Measurements from ENCODE around the gene KPRP.

KPRP gene

GRCh38 chr1:152757747-152758146 lies at the start of gene KPRP:
KPRP (plus strand) TSS chr1:152758025; CDS start chr1:152759589, 1,564 bp downstream.
- no peak for DNase-seq (ENCODE audit: extremely low read depth in 1 of 2, low read depth in 1 of 2)

DNA sequence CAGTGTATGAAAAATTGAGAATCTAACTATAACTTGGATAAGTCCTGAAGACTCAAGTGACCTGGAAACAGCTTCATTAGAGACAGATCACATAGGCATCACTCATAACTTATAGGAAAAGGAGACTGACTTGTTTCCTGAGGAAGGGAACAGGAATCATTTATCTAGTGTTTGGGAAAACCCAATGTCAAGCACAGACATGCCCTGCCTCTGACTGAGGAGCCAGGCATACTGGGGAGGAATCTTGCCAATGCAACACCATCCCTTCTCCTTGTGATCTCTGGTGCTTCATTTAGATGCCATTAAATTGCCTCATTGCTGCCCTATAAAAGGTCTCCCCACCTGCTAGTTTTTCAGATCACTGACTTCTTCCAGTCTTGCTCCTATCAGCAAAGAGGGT lies 39.6 kb upstream of the KPRP start:
- DNase-seq (ENCODE audit: extremely low read depth in 1 of 2, low read depth in 1 of 2): no peak

- no peak for DNase-seq (ENCODE audit: extremely low read depth in 1 of 2, low read depth in 1 of 2)
Observed at GRCh38 chr1:152725261-152725660, 32.6 kb upstream of the KPRP start.

DNA sequence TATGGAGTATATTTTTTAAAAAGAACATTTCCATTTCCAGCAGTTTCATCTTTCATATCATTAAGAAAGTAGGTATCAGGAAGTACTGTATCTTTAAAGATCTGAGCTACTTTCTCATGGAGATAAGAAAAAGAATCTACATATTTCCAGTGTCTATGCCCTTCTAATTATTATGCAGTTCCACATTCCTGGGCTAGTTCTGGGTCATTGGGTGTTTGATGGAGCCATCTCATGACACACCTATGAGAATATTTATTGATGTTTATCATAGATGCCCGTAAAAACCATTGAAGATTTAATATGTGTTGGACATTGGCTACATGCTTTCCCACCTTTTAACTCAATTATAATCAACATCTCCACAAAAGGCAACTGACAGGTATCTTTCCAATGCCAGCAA lies 28.8 kb upstream of the KPRP start:
- no peak for DNase-seq (ENCODE audit: extremely low read depth in 1 of 2, low read depth in 1 of 2)

- DNase-seq (ENCODE audit: extremely low read depth in 1 of 2, low read depth in 1 of 2): no peak
Observed at GRCh38 chr1:152735648-152736047, 22.2 kb upstream of the KPRP start.

- DNase-seq (ENCODE audit: extremely low read depth in 1 of 2, low read depth in 1 of 2): no peak
Observed at GRCh38 chr1:152737997-152738396, 19.8 kb upstream of the KPRP start.

GRCh38 chr1:152739841-152740240 lies 18.0 kb upstream of the KPRP start:
- DNase-seq (ENCODE audit: extremely low read depth in 1 of 2, low read depth in 1 of 2): no peak

GRCh38 chr1:152741656-152742055 lies 16.2 kb upstream of the KPRP start:
- DNase-seq (ENCODE audit: extremely low read depth in 1 of 2, low read depth in 1 of 2): no peak

GRCh38 chr1:152743371-152744145 lies 14.3 kb upstream of the KPRP start:
- DNase-seq (ENCODE audit: extremely low read depth in 1 of 2, low read depth in 1 of 2): no peak

DNA sequence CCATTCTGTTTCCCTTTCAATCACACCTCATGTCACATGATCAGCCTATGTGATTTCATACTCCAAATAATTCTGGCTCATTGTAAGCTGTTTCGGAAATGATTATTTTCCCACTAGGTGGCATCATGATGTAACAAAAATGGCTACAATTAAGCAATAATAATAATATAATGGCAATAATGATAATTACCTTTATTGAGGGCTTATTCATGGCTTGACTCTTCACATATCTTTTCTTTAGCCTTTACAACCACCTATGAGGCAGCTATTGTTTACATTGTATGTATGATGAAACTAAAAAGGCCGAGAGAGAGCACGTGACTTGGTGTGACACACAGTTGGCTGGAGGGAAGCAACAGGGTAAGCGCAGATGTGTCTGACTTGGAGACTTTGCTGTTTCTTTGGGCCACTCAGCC lies 12.5 kb upstream of the KPRP start:
- DNase-seq (ENCODE audit: extremely low read depth in 1 of 2, low read depth in 1 of 2): no peak

- no peak for DNase-seq (ENCODE audit: extremely low read depth in 1 of 2, low read depth in 1 of 2)
Observed at GRCh38 chr1:152745765-152746444, 11.9 kb upstream of the KPRP start.

DNA sequence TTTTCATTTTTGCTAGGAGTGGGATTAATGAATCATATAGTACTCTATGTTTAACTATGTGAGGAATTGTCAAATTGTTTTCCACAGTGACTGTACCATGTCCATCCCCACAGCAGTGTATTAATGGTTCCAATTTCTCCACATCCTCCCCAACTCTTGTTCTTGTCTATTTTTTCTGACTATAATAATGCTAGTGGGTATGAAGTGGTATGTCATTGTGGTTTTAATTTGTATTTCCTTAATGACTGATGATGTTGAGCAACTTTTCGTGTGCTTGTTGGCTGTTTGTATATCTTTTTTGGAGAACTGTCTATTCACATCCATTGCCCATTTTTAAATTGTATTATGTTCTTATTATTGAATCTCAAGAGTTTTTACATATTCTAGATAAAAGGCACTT lies 10.0 kb upstream of the KPRP start:
- DNase-seq (ENCODE audit: extremely low read depth in 1 of 2, low read depth in 1 of 2): no peak

- DNase-seq (ENCODE audit: extremely low read depth in 1 of 2, low read depth in 1 of 2): no peak
Observed at GRCh38 chr1:152752225-152752624, 5.6 kb upstream of the KPRP start.

DNA sequence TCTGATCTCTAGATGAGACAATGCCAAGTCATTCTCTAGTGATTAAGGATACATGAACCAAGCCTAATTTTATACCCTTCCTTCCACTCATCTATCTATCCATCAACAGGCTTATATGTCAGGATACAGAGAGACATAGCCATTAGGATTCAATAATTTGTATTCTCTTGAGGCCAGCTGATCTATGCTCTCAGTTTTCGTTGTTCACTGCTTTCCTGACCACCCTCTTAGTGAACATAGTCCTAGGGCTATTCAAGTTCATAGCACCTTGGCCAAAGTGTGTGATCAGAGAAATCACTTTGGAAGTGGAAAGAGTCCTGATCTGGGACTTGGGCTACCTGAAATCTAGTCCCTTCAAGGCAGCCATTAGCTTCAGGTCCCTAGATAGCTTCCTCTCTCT lies 4.2 kb upstream of the KPRP start:
- no peak for DNase-seq (ENCODE audit: extremely low read depth in 1 of 2, low read depth in 1 of 2)

GRCh38 chr1:152756872-152757271 lies 953 bp upstream of the KPRP start:
- DNase-seq (ENCODE audit: extremely low read depth in 1 of 2, low read depth in 1 of 2): no peak

GRCh38 chr1:152758636-152759035 lies 811 bp downstream of the KPRP start:
- DNase-seq (ENCODE audit: extremely low read depth in 1 of 2, low read depth in 1 of 2): no peak

DNA sequence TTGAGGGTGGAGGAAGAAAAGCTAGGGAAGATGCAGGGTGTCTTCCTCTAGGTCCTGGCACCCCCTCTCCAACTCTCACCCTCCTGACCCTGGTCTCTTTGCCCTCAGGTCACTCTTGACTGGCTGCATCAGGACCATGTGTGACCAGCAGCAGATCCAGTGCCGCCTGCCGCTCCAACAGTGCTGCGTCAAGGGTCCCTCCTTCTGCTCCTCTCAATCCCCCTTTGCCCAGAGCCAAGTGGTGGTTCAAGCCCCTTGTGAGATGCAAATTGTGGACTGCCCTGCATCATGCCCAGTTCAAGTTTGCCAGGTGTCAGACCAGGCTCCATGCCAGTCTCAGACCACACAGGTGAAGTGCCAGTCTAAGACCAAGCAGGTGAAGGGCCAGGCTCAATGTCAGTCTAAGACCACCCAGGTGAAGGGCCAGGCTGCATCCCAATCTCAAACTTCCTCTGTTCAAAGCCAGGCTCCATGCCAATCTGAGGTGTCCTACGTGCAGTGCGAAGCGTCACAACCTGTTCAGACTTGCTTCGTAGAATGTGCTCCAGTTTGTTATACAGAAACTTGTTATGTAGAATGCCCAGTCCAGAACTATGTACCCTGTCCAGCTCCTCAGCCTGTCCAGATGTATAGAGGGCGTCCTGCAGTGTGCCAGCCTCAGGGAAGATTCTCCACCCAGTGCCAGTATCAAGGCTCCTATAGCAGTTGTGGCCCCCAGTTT lies 1.8 kb downstream of the KPRP start:
- DNase-seq (ENCODE audit: extremely low read depth in 1 of 2, low read depth in 1 of 2): no peak

DNA sequence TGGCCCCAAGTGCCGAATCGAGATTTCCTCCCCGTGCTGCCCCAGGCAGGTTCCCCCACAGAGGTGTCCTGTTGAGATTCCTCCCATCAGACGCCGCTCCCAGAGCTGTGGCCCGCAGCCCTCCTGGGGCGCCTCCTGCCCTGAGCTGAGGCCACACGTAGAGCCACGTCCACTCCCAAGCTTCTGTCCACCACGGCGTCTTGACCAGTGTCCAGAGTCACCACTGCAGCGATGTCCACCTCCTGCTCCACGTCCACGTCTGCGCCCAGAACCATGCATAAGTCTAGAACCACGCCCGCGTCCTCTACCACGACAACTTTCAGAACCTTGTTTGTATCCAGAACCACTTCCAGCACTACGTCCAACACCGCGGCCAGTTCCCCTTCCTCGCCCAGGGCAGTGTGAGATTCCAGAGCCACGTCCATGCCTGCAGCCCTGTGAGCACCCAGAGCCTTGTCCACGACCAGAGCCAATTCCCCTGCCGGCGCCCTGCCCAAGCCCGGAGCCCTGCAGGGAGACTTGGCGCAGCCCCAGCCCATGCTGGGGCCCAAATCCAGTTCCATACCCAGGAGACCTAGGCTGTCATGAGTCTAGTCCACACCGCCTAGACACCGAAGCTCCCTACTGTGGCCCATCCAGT lies 2.8 kb downstream of the KPRP start:
- no peak for DNase-seq (ENCODE audit: extremely low read depth in 1 of 2, low read depth in 1 of 2)

DNA sequence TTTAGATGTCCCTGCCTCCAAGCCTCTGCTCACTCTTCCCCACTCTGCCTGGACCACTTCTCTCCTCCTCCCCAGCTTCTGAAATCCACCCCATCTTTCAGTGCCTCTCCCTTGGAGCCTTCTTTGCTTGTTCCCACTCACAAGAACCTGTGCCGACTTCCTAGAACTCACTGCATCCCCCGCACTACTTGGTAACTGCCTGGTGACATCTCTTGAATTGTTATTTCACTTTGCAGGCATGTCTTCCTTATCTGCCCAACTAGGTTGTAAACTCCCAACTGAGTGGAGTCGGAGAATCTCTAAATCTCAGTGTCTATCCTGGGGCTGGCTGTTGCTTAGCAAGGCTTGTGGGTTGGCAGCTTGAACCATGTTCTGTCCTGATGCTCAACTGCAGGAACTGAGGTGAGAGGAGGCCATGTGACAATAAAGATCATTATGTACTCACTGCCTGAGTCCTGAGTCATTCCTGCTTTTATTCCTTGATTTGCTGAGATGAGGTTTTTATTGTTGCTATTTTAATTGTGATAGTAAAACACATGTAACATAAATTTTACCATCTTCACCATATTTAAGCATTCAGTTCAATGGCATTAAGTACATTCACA lies 3.9 kb downstream of the KPRP start:
- DNase-seq (ENCODE audit: extremely low read depth in 1 of 2, low read depth in 1 of 2): no peak

GRCh38 chr1:152768847-152769533 lies 11.2 kb downstream of the KPRP start:
- no peak for DNase-seq (ENCODE audit: extremely low read depth in 1 of 2, low read depth in 1 of 2)

Measured in activated CD8-positive, alpha-beta memory T cell treated with anti-CD3 and anti-CD28 coated beads for 1 hour (primary cell).